Thyroid gland (tissue), 4 donors: ENCODE results near the gene IGDCC3.

Experiments used
- CTCF ChIP-seq, 6 experiments: fragments of 200-600 bp in 3 of 6; fragments of 450-650 bp in 3 of 6; sonication (generic) in 3 of 6; IDR thresholded peaks; one replicate each; pipeline ENCODE4 v1.5.1; 2016 to 2019; ENCODE audit warnings: antibody characterized with exemption in 6 of 6, mild to moderate bottlenecking in 2 of 6, inconsistent platforms in 1 of 6, moderate library complexity in 1 of 6
- POLR2A ChIP-seq, 2 donors: fragments of 450-650 bp; IDR thresholded peaks; one replicate each; pipeline ENCODE4 v1.6.1; 2017; ENCODE audit warnings: antibody characterized with exemption in 2 of 2, mild to moderate bottlenecking in 2 of 2, moderate library complexity in 1 of 2

DNA sequence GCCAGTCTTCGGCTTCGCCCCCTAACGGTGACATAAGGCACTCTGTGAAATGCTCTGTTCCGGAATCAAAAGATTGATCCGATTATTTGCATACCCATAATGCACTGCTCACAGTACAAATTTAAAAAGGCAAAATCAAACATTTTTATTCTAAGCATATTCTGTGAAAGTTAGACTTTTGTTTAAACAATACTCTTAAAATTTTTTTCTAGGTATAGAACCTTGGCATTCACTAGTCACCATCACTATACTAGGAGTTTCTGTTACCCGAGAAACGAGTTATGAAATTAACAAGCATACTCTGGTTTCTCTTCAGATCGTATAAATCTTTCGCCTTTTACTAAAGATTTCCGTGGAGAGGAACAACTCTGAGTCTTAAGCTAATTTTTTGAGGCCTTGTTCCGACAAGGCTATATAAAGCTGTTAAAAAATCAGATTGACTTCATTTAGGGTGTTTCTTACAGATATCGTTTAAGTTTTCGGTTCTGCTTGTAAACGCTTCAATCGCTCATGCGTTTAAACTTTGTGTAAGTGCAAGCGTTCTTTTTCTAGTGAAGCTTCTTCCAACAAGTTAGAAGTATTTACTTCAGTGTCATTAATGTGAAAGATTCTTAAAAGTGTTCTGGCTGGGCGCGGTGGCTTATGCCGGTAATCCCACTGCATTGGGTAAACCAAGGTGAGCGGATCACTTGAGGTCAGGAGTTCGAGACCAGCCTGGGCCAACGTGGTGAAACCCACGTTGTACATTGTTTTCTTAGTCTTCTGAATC is 73.2 kb downstream of the IGDCC3 start, which contains the start of gene RNU5B-1:
- TF ChIP-seq CTCF (IDR thresholded peaks at IDR 0.05) (peak; percentile 68 to 94 (median 84)), POLR2A (IDR thresholded peaks at IDR 0.05) (peak; percentile 93 to 95)
